ENCODE data around the gene CC2D1A. TPM values are rescaled to one million over a fixed set of nuclear protein-coding genes. Genes with fewer than 3 reads are reported as not detected.
"Not testable (repeated sequence)": the region's sequence is repeated elsewhere in the genome, so short reads cannot be mapped to it uniquely, and the experiment has no call there.

Gene CC2D1A
- polyA plus RNA-seq, 12 donors = 7.6 to 28.3 (median 12.1) TPM; not detected in 1

DNA sequence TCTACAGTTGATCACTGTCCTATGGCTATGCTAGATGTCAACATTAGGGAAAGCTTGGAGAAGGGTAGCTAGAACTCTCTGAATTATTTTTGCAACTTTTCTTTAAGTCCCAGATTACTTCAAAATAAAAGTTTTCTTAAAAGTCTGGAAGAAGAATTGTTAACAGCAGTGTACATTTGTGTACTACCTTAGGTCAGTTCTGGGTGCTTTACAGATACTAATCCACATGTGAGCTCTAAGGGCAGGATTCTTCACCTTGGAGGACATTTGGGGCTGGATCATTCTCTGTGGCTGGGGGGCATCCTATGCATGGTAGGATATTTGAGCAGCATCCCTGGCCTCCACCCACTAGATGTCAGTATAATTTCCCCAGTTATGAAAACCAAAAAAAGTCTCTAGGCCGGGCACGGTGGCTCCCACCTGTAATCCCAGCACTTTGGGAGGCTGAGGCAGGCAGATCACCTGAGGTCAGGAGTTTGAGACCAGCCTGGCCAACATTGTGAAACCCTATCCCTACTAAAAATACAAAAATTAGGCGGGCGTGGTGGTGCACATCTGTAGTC, 2.9 kb upstream of the CC2D1A start:
- no peak for DNase-seq

GRCh38 chr19:13906521-13906904, 512 bp downstream of the CC2D1A start:
- DNase-seq = peak; percentile 14

GRCh38 chr19:13906910-13907309, 909 bp downstream of the CC2D1A start:
- DNase-seq = no peak

GRCh38 chr19:13908674-13909073, 2.7 kb downstream of the CC2D1A start:
- DNase-seq = no peak

DNA sequence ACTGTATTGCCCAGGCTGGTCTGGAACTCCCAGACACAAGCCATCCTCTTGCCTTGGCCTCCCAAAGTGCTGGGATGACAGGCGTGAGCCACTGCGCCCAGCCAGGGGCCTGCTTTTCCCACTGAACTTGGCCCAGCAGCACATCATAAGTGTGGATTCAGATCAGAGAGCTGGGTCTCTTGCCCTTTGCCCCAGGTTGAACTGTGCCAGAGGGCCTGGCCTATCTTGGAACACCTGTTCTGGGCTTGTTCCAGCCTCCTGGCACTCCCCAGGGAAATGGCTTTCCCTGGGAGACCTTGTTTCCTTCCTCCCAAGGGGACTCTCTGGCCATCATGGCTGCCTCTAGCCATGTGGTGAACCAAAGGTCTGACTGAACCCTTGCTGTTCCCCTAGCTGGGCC, 3.4 kb downstream of the CC2D1A start:
- DNase-seq = no peak

DNA sequence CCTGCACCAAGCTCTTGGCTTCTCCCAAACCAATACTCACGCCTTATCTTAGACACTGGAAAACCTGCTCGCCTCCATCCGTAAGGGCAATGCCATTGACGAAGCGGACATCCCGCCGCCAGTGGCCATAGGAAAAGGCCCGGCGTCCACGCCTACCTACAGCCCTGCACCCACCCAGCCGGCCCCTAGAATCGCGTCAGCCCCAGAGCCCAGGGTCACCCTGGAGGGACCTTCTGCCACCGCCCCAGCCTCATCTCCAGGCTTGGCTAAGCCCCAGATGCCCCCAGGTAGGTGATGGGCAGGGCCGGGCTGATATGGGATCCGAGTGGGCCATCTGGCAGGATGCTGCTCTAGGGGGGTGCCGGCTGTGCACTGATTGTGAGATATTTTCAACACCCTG, 7.4 kb downstream of the CC2D1A start:
- no peak for DNase-seq

GRCh38 chr19:13914777-13915176, 8.8 kb downstream of the CC2D1A start:
- no peak for DNase-seq

GRCh38 chr19:13917888-13918406, 11.9 kb downstream of the CC2D1A start:
- no peak for DNase-seq

DNA sequence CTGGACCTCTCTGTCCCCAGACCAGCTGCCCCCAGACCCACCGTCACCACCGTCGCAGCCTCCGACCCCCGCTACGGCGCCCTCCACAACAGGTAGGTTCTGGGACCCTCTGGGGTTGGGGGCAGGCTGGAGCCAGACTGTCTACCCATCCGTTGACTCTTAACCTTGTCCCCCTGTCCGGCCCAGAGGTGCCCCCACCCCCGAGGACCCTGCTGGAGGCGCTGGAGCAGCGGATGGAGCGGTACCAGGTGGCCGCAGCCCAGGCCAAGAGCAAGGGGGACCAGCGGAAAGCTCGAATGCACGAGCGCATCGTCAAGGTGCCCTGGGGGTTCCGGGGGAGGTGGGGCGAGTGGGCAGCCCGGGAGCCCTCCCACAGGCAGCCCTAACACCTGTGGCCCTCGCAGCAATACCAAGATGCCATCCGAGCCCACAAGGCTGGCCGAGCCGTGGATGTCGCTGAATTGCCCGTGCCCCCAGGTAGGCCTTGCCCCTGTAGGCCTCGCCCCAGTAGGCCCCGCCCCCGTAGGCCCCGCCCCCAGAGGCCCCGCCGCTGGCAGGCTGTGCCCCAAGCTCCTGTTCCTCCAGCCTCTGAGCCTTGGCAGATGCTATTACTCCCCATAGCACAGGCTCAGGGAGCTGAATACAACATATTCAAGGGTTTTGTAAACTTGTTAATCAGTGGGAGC, 12.9 kb downstream of the CC2D1A start:
- DNase-seq = no peak

- DNase-seq = no peak
Observed at GRCh38 chr19:13920524-13920923, 14.5 kb downstream of the CC2D1A start.

DNA sequence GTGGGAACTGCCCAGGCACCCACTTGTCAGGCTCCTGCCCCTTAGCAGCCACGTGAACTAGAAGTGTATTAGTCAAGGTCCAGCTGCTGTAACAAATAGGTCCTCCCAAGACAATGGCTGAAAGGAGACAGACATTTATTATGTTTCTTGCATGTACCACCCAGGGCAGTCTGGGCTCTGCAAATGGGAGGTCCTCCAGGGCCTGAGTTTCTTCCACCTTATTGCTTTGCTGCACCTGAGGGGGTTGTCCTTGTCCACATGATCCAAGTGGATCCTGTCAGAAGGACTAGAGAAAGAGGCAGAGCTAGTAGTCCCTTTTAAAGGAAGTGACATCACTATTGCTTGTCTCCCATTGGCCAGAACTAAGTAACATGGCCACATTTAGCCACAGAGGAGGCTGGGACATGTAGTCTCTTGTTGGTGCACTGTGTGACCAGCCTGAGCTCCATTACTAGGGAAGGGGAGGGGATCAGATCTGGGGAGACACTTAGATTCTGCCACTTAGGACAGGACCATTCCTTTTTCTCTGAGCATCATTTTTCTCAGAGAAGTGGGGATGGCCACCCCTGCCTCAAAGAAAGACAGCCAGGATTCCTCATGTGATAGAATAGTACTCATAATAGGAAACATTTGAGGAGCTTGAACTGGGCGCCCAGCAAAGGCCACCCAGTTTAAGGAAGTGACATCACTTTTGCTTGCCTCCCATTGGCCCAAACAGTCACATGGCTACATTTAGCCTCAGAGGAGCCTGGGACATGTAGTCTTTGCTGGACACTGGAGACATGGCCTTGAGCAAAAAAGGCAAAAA, 15.1 kb downstream of the CC2D1A start:
- DNase-seq = peak; percentile 23

GRCh38 chr19:13922118-13922517, 16.1 kb downstream of the CC2D1A start:
- not testable (repeated sequence) for DNase-seq

GRCh38 chr19:13923194-13923987, 17.4 kb downstream of the CC2D1A start:
- no peak for DNase-seq

DNA sequence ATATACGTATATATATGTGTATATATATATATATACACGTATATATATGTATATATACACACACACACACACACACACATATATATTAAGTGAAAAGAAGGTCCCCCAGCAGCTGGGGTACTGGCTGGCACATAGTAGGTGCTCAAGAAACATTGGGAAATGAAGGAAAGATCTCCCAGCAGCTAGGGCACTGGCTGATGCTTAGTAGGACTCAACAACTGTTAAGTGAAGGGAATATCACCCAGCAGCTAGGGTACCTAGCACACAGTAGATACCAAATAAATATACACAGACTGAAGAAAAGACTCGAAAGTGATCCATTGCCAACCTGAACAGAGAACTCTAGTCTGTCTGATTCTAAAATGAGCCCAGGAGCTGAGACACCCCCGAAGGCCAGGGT, 20.0 kb downstream of the CC2D1A start:
- no peak for DNase-seq

DNA sequence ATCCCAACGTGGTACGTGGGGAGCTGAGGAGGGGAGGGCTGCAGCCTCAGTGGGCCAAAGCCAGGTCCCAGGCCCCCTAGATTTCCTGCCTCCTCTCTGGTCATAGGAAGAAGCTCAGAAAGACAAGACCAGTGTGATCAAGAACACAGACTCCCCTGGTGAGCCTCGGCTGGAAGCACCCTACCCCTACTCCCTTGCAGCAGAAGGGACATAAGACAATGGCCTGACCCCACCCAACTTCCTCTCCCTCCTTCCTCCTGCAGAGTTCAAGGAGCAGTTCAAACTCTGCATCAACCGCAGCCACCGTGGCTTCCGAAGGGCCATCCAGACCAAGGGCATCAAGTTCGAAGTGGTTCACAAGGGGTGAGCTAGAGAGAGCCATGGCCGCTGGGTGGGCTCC, 20.7 kb downstream of the CC2D1A start:
- DNase-seq = no peak

DNA sequence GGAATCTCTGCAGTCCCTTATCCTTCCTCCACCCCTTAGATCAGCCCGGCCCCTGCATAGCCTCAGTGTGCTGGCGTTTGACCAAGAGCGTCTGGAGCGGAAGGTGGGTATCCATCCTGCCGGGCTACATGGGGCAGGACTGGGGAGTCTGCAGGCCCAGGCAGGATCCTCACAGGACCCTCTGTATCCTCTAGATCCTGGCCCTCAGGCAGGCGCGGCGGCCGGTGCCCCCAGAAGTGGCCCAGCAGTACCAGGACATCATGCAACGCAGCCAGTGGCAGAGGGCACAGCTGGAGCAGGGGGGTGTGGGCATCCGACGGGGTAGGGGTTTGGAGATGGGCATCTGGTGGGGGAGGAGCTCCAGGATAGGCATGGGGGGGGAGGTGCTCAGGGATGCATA, 23.3 kb downstream of the CC2D1A start:
- DNase-seq = no peak

- no peak for DNase-seq
Observed at GRCh38 chr19:13929956-13930355, 24.0 kb downstream of the CC2D1A start.

GRCh38 chr19:13930402-13930801, 24.4 kb downstream of the CC2D1A start:
- no peak for DNase-seq

DNA sequence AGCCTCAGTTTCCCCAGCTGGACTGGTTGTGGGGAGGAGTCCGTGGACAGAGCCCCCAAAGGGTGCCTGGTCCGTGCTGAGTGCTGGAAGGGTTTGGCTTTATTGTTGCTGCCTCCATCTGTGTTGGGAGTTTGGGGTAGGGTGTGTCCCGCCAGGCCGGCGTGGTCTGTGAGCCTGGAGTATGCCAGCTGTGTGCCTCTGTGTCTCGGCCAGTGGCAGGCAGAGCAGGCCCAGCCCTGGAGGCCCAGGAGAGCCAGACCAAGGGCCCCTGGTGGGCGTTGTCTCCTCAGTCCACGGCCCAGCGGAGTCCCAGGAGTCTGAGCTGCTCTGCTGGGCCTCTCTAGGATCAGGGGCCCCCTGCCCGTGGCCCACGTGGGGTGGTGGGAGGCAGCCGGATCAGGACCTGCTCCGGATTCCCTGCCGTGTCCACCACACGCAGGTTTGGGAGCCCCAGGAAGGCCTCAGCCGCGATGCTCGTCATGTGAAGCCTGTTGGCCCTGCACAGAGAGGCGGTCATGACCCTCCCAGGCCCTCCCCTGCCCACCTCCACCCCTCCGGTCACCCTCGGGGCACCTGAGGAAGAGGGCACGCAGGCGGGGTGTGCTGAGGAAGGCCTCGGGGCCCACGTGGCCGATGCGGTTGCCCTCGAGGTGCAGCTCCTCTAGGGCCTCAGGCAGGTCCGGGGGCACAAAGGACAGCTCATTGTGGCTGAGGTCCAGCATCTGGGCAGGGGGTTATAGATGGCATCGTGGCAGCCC, 25.6 kb downstream of the CC2D1A start:
- no peak for DNase-seq

GRCh38 chr19:13932149-13932637, 26.2 kb downstream of the CC2D1A start:
- no peak for DNase-seq

- no peak for DNase-seq
Observed at GRCh38 chr19:13932911-13933393, 27.0 kb downstream of the CC2D1A start.
